ENCODE data around the gene PI4K2A. TPM values are rescaled to one million over a fixed set of nuclear protein-coding genes. Genes with fewer than 3 reads are reported as not detected.

PI4K2A gene
- polyA plus RNA-seq, 4 donors = 17.3 to 19.7 (median 19.4) TPM

DNA sequence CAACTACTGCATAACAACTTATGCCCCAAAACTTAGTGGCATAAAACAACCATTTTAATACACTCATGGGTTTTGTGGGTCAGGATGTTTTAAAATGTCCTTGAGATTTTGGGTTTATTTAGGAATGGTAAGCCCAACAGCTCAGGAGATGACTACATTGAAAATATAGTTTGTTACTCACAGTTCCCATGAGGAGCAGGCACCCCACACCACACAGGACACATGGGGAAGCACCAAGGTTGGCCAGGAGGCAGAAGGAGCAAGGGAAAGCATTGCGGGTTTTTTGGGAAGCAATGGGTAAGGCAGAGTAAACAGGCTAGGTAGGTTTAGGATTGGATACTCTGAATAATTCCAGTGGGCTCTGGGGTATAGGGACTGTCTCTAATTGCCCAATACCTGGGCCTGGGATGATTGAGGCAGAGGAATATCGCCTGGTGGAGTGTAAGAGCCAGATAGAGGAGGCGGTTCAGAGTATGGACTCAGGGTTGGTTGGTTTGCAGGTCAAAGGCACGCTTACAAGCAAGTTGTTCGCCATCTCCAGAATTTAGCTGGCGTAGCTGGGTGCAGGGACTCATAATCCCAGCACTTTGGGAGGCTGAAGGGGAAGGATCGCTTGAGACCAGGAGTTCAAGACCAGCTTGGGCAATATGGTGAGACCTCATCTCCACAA, 63.1 kb downstream of the PI4K2A start:
- no peak for DNase-seq (ENCODE audit: low read depth in 4 of 4, low spot score in 3 of 4)

DNA sequence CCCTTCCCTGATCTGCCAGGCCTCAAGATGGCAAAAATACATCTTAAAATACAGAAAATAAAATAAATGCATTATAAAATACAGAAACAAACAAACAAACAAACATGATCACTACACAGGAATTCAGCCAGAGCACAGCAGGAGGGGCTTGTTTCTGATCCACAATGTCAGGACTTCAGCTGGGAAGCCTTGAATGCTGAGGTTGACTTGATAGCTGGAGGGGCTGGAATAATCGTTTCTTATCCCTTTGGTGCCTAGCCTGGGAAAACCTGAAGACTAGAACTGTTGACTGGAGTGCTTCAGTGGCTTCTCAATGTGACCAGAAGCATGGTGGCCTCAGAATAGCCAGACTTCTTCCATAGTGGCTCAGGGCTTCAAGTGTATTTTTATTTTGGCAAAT, 63.9 kb downstream of the PI4K2A start:
- no peak for DNase-seq (ENCODE audit: low read depth in 4 of 4, low spot score in 3 of 4)

DNA sequence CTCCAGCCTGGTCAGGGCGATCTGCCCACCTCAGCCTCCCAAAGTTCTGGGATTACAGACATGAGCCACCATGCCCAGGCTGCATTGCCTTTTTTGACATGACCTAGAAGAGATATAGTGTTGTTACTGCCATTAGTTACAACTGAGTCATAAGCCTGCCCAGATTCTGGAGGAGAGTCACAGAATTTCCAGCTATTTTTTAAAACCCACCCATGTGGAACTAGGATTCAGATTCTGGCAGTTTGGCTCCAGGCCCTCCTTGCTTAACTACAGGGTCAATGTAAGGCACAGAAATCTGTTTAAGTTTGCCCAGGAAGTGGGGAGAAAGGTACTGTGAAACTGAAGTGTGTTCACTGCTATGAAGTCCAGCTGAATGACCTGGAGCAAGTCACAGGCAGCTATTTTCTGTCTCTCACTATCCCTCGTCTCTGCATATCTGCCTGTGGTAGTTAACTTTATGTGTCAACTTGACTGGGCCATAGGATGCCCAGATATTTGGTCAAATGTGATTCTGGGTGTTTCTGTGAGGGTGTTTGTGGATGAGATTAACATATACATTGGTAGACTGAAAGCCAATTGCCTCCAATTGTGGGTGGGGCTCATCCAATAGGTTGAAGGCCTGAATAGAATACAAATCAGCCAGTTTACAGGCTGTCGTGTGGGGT, 64.7 kb downstream of the PI4K2A start:
- DNase-seq (ENCODE audit: low read depth in 4 of 4, low spot score in 3 of 4) = no peak

DNA sequence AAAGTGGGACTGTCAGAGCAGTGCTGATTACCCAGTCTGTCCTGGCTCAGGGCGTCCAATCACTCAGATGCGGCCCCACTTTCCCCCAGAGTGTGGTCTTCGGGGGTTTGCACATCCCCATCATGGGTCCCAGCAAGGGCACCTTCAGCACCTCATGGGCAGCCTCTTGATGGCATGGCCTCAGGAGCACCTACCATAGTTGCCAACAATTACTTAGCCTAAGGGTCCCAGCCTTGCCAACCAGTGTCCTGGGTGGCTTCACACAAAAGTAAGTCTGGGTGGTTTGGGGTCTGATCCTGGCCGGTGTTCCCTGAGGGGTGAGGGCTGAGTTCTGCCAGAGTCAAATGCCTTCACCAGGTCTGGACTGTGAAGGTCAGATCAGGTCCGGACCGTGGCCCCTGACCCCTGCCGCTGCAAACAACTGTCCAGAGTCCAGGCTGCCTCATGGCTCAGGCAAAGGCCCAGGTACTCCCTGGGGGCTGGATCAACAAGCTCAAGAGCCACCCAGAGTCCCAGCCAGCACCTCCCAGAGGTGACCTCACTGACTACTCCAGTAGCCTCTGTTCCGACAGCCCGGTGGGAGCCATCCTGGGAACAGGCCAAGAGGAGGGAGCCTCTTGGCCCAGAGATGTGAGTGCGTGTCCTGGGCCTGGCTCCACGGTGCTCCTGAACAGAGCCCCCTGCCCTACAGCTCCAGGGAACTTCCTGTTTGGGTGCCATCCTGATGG, 66.8 kb downstream of the PI4K2A start:
- no peak for DNase-seq (ENCODE audit: low read depth in 4 of 4, low spot score in 3 of 4)

DNA sequence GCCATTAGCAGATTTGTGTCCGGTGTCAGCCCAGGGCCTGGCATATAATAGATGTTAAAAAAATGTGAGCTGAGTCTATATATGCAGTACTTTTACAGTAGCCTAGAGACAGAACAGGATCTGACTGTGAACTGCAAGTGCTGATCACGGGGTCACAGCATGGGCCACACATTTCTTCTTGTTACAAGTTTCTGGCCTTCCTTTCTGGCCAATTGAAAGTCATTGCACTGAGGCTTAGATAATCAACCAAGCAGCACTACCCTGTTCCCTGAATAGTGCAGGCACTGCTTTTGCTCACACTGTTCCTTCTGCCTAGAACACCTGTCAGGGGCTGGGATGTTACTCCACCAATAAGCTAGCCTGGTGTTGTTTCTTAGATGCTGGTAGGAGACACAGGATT, 67.7 kb downstream of the PI4K2A start:
- DNase-seq (ENCODE audit: low read depth in 4 of 4, low spot score in 3 of 4) = no peak

DNA sequence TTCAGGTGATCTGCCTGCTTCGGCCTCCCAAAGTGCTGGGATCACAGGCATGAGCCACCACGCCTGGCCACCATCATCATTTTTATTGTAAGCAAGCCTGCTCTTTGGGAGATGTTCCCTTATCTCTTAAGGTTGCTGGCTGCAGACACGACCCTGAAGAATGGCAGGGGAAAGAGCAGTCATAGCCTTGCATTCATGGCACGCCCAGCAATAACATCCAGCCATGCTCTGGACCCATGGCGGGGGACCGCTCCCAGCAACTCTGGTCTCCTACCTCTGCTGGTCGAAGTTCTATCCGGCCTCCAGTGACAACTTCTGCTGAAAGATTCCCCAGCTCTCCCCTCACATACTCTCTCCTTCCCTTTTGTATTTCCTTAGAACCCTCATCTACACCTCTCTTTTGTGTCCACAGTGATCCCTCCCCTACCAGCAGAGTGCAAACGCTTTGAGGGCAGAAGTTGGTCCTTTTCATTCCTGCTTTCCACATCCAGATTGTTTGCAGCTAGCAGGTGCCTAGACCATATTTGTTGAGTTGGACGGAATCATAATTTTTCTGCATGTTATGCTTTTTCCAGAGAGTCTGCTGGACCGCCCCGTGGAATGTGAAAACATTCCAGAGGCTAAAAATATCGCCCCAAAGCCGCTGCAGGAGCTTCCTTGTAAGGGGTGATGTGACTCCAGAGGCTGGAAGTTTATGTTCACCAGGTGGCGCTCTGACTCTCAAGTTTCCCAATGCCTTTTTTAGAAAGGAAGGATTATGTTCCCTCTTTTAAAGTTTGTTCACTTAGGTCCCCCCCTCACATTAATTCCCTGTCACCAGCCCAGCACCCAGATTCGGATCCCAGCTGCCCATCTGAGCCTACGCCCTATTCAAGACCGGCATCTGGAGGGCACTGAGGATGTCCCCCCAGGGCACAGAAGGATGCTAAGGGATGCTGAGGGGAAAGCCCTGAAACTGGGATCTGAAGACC, 68.8 kb downstream of the PI4K2A start:
- DNase-seq (ENCODE audit: low read depth in 4 of 4, low spot score in 3 of 4) = peak in 1 of 4 donors; percentile 57

DNA sequence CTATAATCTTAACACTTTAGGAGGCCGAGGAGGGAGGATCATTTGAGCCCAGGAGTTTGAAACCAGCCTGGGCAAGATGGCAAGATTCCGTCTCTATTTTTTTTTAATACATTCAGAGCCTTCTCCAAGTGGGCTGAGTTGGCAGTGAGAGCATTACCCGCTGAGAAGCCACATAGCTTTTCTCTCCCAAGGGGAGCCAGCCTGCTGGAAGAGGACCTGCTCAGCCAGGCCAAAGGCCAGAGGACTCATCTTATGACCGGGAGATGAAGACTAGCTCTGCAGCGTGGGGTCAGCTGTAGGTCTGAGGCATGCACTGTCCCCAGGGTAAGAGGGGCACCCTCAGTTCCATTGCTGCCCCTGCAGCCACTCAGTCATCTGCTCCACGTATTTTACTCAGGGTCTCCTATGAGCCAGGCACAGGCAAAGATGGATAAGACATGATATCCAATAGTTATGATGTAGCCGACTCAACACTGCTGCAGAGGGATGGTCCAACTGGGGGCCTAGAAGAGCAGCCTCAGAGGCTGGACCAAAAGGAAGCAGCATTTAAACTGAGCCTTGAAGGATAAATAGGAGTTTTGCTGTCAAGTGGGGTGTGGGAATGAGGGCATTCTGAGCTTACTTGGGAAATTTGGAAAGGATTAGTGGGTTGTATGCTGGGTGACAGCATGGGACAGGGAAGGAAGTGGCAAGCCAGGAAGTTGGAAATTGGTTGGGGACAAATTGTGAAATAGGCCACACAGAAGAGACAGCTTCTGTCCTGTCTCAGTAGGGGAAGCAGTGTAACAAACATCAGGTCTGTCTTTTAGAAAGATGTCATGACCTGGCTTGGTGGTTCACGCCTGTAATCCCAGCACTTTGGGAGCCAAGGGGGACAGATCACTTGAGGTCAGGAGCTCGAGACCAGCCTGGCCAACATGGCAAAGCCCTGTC, 71.4 kb downstream of the PI4K2A start:
- no peak for DNase-seq (ENCODE audit: low read depth in 4 of 4, low spot score in 3 of 4)

DNA sequence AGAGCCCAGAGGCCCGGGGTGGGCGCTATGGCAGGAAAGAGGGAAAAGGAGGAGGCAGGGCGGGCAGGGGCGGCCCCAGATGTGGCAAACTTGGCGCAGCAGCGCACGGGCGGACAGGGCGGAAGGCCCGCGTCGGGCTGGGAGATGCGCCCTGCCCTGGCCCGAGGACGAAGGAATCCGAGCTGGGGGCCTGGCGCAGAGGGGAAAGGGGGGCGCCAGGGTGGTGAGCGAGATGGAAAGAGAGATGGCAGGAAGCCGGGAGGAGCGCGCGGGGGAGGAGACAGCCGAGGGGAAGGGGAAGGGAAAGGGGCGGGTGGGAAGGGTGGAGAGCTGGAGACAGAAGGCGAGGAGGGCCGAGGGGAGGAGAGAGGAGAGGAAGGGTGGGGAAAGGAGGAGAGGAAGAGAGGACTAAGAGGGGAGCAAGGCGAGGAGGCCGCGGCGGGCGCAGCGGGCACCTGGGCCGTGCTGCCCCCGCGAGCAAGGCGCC, 72.9 kb downstream of the PI4K2A start, which contains the start of gene MARVELD1:
Gene MARVELD1 (plus strand): TSS at position 392 of the 487 bp plus-strand sequence. CDS start 147 bp downstream, outside the sequence.
- peak in 3 of 4 donors; percentile 52 to 74 (median 67) for DNase-seq (ENCODE audit: low read depth in 4 of 4, low spot score in 3 of 4)

DNA sequence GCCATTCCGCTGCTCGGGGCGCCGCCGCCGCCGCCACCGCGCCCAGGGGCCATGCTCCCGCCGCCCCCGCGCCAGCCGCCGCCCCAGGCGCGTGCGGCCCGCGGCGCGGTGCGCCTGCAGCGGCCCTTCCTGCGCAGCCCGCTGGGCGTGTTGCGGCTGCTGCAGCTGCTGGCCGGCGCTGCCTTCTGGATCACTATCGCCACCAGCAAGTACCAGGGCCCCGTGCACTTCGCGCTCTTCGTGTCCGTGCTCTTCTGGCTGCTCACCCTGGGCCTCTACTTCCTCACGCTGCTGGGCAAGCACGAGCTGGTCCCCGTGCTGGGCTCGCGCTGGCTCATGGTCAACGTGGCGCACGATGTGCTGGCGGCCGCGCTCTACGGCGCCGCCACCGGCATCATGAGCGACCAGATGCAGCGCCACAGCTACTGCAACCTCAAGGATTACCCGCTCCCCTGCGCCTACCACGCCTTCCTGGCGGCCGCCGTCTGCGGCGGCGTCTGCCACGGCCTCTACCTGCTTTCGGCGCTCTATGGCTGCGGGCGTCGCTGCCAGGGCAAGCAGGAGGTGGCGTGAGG, 73.4 kb downstream of the PI4K2A start:
- peak in 3 of 4 donors; percentile 48 to 61 (median 60) for DNase-seq (ENCODE audit: low read depth in 4 of 4, low spot score in 3 of 4)

DNA sequence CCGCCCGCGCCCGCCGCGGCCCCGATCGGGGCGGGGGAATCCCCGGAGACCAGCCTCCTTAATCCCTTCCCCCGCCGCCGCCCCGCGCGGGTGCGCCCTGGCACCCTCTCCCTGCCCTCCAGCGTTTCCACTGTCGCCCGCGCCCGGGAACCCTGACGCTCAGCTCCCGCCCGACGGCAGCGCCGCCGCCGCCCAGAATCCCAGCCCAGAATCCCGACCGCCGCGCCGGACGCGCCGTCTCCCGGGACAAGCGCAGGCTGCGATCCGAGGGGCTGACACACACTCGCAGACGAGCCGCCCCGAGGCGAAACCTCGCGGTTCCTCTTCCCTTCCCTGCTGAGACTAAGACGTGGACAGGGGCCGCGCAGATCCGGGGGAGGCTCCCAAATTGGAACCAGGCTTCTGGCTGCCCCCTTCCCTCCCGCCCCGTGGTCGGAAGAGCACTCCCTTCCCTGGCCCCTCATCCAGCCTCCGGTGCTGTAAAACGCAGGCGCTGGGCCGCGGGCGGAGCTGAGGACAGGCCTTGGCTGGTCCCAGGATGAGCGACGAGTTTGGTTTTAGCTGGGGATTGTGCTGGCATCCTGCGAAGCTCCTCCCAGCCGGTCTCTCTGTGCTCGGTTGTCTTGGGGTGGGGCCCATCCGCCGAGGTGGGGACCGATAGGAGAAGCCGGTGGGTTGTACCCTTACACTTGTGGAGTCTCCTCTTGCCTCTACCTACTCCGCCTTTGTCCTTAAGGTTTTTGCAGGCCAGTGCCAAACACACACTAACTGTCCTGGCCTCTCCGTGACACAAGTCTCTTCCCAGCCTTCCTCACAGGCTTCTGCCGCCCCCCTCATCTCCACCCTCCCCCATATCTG, 74.2 kb downstream of the PI4K2A start:
- DNase-seq (ENCODE audit: low read depth in 4 of 4, low spot score in 3 of 4) = peak in 2 of 4 donors; percentile 53

DNA sequence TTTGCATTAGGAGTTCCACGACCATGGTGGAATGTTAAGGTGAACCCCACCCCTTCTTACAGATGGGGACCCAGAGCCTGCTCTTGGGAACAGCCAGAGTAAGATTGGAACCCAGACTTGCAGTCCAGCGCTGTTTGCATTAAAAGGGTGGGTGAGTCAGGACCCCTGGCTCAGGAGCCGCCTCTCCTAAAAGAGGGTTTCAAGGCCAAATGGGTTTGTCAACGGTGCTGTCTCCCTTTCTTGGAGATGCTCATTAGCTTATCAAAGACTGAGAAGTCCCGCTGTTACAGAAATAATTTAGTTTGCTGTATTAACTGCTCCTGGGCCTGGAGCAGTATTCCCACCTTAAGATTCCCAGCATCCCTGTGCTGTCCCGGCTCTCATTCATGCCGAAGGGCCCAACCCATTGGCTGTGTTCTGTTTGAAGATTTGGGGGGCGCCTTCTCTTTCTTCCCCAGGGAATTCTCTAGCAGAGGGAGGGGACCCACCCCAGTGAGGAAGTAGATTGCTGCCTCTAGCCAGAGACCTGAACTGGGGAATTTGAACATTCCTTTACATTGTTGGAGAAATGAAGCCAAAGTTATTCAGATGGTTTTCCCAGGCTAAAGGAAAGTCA, 74.9 kb downstream of the PI4K2A start:
- DNase-seq (ENCODE audit: low read depth in 4 of 4, low spot score in 3 of 4) = no peak

DNA sequence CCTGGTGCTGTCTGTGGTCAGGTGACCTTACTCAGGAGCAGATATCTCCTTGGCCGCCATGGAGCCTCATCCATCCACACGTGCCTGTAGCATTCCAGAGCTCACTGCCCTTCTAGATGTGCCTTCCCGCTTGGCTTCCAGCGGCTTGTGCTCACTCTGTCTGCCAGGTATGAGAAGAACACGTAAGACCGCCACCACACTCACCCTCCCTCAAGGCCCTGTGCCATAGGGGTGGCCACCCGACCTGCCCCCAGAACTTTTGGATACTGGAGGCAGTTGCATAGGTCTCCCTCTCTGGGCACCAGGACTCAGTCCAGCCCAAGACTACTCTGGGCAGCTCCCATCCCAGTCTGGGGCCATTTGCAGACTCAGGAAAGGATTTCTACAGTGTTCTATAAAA, 77.2 kb downstream of the PI4K2A start:
- DNase-seq (ENCODE audit: low read depth in 4 of 4, low spot score in 3 of 4) = no peak

DNA sequence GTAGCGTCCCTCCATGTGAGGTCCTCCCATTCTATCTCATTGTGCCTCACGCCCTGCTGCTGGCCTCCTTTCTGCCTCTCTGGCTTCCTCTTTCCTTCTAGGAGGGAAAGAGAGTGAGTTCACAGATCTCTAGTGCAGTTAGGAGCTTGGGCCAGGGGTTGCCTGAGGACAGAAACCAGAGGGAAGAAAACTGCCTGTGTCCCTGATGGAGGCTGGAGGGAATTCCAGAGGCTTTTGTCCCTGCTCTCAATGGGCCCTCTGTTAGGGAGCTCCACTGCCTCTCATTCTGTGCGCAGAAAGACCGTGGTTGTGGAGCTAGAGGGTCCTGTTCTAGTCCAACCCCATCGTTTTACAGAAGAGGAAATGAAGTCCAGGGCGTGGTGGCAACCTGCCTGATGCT, 77.7 kb downstream of the PI4K2A start:
- DNase-seq (ENCODE audit: low read depth in 4 of 4, low spot score in 3 of 4) = no peak

DNA sequence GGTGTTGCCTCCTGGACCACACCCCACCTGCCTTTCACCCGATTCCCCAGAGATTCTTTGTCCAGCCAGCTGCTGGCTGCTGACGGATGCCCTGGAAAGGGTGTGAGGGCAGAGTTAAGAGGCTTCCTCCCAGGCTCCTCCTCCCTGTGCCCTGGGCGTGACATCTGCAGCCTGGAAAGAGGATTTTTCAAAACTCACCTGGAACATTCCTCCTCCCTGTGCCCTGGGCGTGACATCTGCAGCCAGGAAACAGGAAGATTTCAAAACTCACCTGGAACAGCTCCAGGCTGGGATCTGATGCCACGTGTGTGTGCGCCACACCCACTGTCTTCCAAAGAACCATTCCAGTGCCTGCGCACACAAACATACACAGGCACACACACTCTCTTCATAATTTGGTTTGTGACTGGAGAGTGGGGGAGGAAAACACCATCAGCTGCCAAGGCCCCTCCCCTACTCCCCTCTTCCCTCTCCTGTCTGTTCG, 78.2 kb downstream of the PI4K2A start:
- no peak for DNase-seq (ENCODE audit: low read depth in 4 of 4, low spot score in 3 of 4)

DNA sequence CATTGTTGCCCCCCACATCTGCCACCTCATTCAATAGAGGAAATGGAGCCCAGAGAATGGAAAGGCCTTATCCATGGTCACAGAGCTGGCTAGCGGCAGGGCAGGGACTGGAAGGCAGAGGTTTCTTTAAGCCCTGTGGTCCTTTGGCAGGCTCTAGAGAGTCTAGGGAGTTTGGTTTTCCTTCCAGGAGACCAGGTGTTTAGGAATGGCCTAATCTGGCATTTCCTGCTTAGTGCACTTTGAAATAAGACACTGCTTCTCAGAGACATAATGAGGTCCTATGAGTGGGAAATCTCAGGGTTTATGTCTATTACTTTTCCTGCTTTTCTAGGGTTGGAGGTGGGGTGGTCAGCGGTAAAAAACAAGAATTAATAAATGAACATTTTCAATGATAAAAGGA, 79.1 kb downstream of the PI4K2A start:
- DNase-seq (ENCODE audit: low read depth in 4 of 4, low spot score in 3 of 4) = no peak

DNA sequence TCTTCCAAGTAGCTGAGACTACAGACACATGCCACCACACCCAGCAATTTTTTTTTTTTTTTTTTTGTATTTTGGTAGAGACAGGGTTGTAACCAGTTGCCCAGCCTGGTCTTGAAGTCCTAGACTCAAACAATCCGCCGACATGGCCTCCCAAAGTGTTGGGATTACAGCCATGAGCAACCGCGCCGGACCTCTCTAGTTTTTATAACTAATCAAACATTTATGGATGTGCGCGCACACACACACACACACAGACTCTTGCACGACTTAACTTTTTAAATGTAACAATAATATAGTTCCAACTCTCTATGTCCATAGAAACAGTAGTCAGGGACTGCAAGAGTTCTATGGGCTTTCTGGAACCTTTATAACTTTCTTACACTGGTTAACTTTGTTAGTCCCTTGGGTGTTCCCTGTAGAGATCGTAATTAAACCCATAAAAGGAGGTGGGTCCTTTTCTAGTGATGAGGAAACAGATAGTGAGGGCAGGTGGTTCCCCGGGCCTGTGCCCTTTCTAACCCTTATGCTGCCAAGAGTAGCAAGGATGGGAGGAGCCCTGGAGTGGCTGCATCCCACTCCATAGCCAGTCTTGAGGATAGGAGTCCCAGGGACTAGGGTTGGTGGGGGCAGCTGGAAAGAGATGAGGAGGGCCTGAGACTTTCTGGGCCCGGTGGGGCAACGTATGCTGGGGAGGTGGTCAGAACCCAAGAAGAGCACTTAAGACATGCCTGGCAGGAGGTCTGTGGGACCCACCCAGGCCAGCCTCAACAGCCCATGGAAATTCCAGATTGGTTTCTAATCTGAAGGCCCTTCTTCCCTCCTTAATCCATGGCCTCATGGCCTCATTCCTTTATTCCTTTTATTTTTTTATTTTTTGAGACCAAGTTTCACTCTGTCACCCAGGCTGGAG, 81.7 kb downstream of the PI4K2A start:
- no peak for DNase-seq (ENCODE audit: low read depth in 4 of 4, low spot score in 3 of 4)
